ENCODE results near the gene NUTM2G. TPM values are rescaled to one million over a fixed set of nuclear protein-coding genes. Genes with fewer than 3 reads are reported as not detected.
"Not testable (repeated sequence)": the region's sequence is repeated elsewhere in the genome, so short reads cannot be mapped to it uniquely, and the experiment has no call there.

NUTM2G gene
- total and polyA plus RNA-seq, 9 of the 15 experiments (the other 6 are each of a cell fraction or from before 2014, with no cell fraction given): 0.03 TPM; not detected in 7

- Histone ChIP-seq H3K9me1 (ENCODE audit: control insufficient read depth, insufficient read depth, low read length) (peaks cover 2% of the 10 kb centered on the region), H4K20me1 (replicated peaks; ENCODE audit: control insufficient read depth, insufficient read depth, low read length) (no peaks in the 10 kb centered on the region), H3K9me3 (replicated peaks; ENCODE audit: control insufficient read depth, insufficient read depth, low read depth, low read length) (no peaks in the 10 kb centered on the region), H3K36me3 (ENCODE audit: control insufficient read depth, insufficient read depth, low read length) (0 out of 3 replicates have a peak, but pooled peaks cover 3% of the 10 kb centered on the region), H3K4me2 (ENCODE audit: insufficient read depth, low read length) (no peak overlapping the region), H3K9ac (ENCODE audit: insufficient read depth in 1 of 2, low read depth in 2 of 2, low read length in 2 of 2) (no peak overlapping the region), H3K79me2 (ENCODE audit: control insufficient read depth, insufficient read depth, low read length) (no peaks in the 10 kb centered on the region), H2AFZ (ENCODE audit: low read depth, low read length) (no peak overlapping the region), H3K4me3 (no peak overlapping the region), H3K27me3 (ENCODE audit: control insufficient read depth in 2 of 2, insufficient read depth in 2 of 2, low read length in 2 of 2) (no peaks in the 10 kb centered on the region), H3K27ac (ENCODE audit: extremely low read depth, low read depth, low read length) (no peak overlapping the region), H3K4me1 (replicated peaks in 1 of 2; ENCODE audit: control insufficient read depth in 2 of 2, insufficient read depth in 2 of 2, low read length in 2 of 2) (no peaks in the 10 kb centered on the region; a peak in 1 of 5 replicates)
- ATAC-seq (no peak; the same call in 2 of the 3 replicates), DNase-seq (ENCODE audit: extremely low read depth in 1 of 4, low spot score in 3 of 4) (no peak), FAIRE-seq (no peak)
- no TSS peak for BruUV-seq (replicated peaks)
- ChIA-PET POLR2A (interaction anchor here (0.6 kb wide), 1 partner anchor 487 kb away, joined by 3 read pairs; no protein-coding TSS in a partner anchor), CTCF (ENCODE audit: low intra/inter-chr PET ratio) (no interaction called here)
- in situ Hi-C loops (cut with MboI): no loop called here
- intact Hi-C loops (cut with micrococcal nuclease): no loop called here
- no peak for TF ChIP-seq CTCF (IDR thresholded peaks at IDR 0.05 in 2 of 3, conservative IDR thresholded peaks at IDR 0.05 in 1 of 3; ENCODE audit: insufficient read depth in 2 of 3, low read depth in 1 of 3, low read length in 3 of 3)
- TF ChIP-seq POLR2G (IDR thresholded peaks at IDR 0.05; ENCODE audit: low read depth, low read length): 0 out of 2 replicates have a peak, but pooled peaks have one; percentile 19
- 69% methylated on average over 4 of the region's 4 CpGs for WGBS (ENCODE audit: insufficient coverage, low coverage, missing lambda C conversion rate)
Observed at GRCh38 chr9:96888591-96888990, 40.1 kb upstream of the NUTM2G start.

- H3K9ac ChIP-seq (ENCODE audit: insufficient read depth in 1 of 2, low read depth in 2 of 2, low read length in 2 of 2): no peak overlapping the region
- H3K27ac ChIP-seq (ENCODE audit: extremely low read depth, low read depth, low read length): no peak overlapping the region
- no peaks in the 10 kb centered on the region for H3K27me3 ChIP-seq (ENCODE audit: control insufficient read depth in 2 of 2, insufficient read depth in 2 of 2, low read length in 2 of 2)
- H3K9me1 ChIP-seq (ENCODE audit: control insufficient read depth, insufficient read depth, low read length): peaks cover 2% of the 10 kb centered on the region
- H2AFZ ChIP-seq (ENCODE audit: low read depth, low read length): no peak overlapping the region
- DNase-seq (ENCODE audit: extremely low read depth in 1 of 4, low spot score in 3 of 4): no peak
- peaks cover 16% of the 10 kb centered on the region; the same call in 1 of the 3 replicates for H3K36me3 ChIP-seq (ENCODE audit: control insufficient read depth, insufficient read depth, low read length)
- WGBS (ENCODE audit: insufficient coverage, low coverage, missing lambda C conversion rate): 87% methylated on average over 7 of the region's 7 CpGs
- no peak for ATAC-seq
- H4K20me1 ChIP-seq (replicated peaks; ENCODE audit: control insufficient read depth, insufficient read depth, low read length): no peaks in the 10 kb centered on the region
- no peak overlapping the region for H3K4me2 ChIP-seq (ENCODE audit: insufficient read depth, low read length)
- CTCF ChIA-PET (ENCODE audit: low intra/inter-chr PET ratio): no interaction called here
- FAIRE-seq: no peak
- H3K79me2 ChIP-seq (ENCODE audit: control insufficient read depth, insufficient read depth, low read length): no peaks in the 10 kb centered on the region
- BruUV-seq (replicated peaks): no TSS peak
- H3K9me3 ChIP-seq (replicated peaks; ENCODE audit: control insufficient read depth, insufficient read depth, low read depth, low read length): no peaks in the 10 kb centered on the region
- no peaks in the 10 kb centered on the region for H3K4me1 ChIP-seq (replicated peaks in 1 of 2; ENCODE audit: control insufficient read depth in 2 of 2, insufficient read depth in 2 of 2, low read length in 2 of 2)
- in situ Hi-C loops (cut with MboI): no loop called here
- H3K4me3 ChIP-seq: no peak overlapping the region
- POLR2A ChIA-PET: no interaction called here
- no peak for TF ChIP-seq FOXJ3 (CRISPR knock-in tag; IDR thresholded peaks at IDR 0.05)
- TF ChIP-seq HNRNPUL1 (IDR thresholded peaks at IDR 0.05; ENCODE audit: low read length): no peak
- no peak for TF ChIP-seq NCOA6 (IDR thresholded peaks at IDR 0.05)
- no peak for TF ChIP-seq HIVEP1 (CRISPR knock-in tag; IDR thresholded peaks at IDR 0.05)
- TF ChIP-seq PHF20 (IDR thresholded peaks at IDR 0.05; ENCODE audit: partially characterized antibody): no peak
- TF ChIP-seq BCOR (IDR thresholded peaks at IDR 0.05): no peak
- no peak for TF ChIP-seq PRPF4 (IDR thresholded peaks at IDR 0.05; ENCODE audit: insufficient read depth, low read depth, low read length, poor library complexity, severe bottlenecking)
- intact Hi-C loops (cut with micrococcal nuclease): no loop called here
Observed at GRCh38 chr9:96892131-96892530, 36.5 kb upstream of the NUTM2G start.

- H3K9ac ChIP-seq (ENCODE audit: insufficient read depth in 1 of 2, low read depth in 2 of 2, low read length in 2 of 2); CTCF ChIA-PET (ENCODE audit: low intra/inter-chr PET ratio); H3K9me3 ChIP-seq (replicated peaks; ENCODE audit: control insufficient read depth, insufficient read depth, low read depth, low read length); H4K20me1 ChIP-seq (replicated peaks; ENCODE audit: control insufficient read depth, insufficient read depth, low read length); H3K27me3 ChIP-seq (ENCODE audit: control insufficient read depth in 2 of 2, insufficient read depth in 2 of 2, low read length in 2 of 2); in situ Hi-C loops (cut with MboI); H3K79me2 ChIP-seq (ENCODE audit: control insufficient read depth, insufficient read depth, low read length); FAIRE-seq; intact Hi-C loops (cut with micrococcal nuclease); H3K4me1 ChIP-seq (replicated peaks in 1 of 2; ENCODE audit: control insufficient read depth in 2 of 2, insufficient read depth in 2 of 2, low read length in 2 of 2); BruUV-seq (replicated peaks); DNase-seq (ENCODE audit: extremely low read depth in 1 of 4, low spot score in 3 of 4); POLR2A ChIA-PET; H3K4me2 ChIP-seq (ENCODE audit: insufficient read depth, low read length); H3K27ac ChIP-seq (ENCODE audit: extremely low read depth, low read depth, low read length); ATAC-seq; H3K4me3 ChIP-seq; H2AFZ ChIP-seq (ENCODE audit: low read depth, low read length); H3K9me1 ChIP-seq (ENCODE audit: control insufficient read depth, insufficient read depth, low read length): not testable (repeated sequence)
- WGBS (ENCODE audit: insufficient coverage, low coverage, missing lambda C conversion rate): 88% methylated on average over 1 of the region's 2 CpGs
- peaks cover 11% of the 10 kb centered on the region; the same call in 1 of the 3 replicates for H3K36me3 ChIP-seq (ENCODE audit: control insufficient read depth, insufficient read depth, low read length)
Observed at GRCh38 chr9:96900010-96900409, 28.6 kb upstream of the NUTM2G start.
